Measurements from ENCODE around the gene SLC44A2.

GRCh38 chr19:10683064-10683426 is 57.7 kb downstream of the SLC44A2 start:
- no peak for TF ChIP-seq CTCF (conservative IDR thresholded peaks at IDR 0.05 in 1 of 2, IDR thresholded peaks at IDR 0.05 in 1 of 2; ENCODE audit: low read depth in 1 of 2, low read length in 2 of 2)
- TF ChIP-seq EZH2 (IDR thresholded peaks at IDR 0.05; ENCODE audit: low read length, missing control alignments): no peak

Data from fibroblast of lung (primary cell).